Measurements from ENCODE around the gene LGALS3.

LGALS3 gene

GRCh38 chr14:55126034-55126433 lies 3.0 kb upstream of the LGALS3 start:
- TF ChIP-seq EZH2phosphoT487 (conservative IDR thresholded peaks at IDR 0.05; ENCODE audit: low read length) = no peak
- no peak for TF ChIP-seq CTCF (IDR thresholded peaks at IDR 0.05; ENCODE audit: insufficient read depth, low read length, poor library complexity, severe bottlenecking)
- Histone ChIP-seq H4K20me1 (ENCODE audit: low read depth, low read length) (no peaks in the 10 kb centered on the region), H2AFZ (ENCODE audit: low read depth, low read length, severe bottlenecking) (no peak overlapping the region), H3K9me2 (replicated peaks; ENCODE audit: insufficient read depth, low read length) (no peaks in the 10 kb centered on the region), H3K27me3 (ENCODE audit: low read length) (no peaks in the 10 kb centered on the region), H3K4me3 (ENCODE audit: insufficient read depth, low read length, poor library complexity, severe bottlenecking) (no peak overlapping the region), H3F3A (ENCODE audit: insufficient read depth) (peaks cover 3% of the 10 kb centered on the region), H3K27ac (ENCODE audit: low read depth, low read length) (no peak overlapping the region), H3K36me3 (ENCODE audit: low read length) (no peaks in the 10 kb centered on the region), H3K4me2 (ENCODE audit: low read depth, low read length, poor library complexity, severe bottlenecking) (no peak overlapping the region), H3K9ac (ENCODE audit: low read length) (no peak overlapping the region), H3K79me2 (ENCODE audit: insufficient read depth, low read length) (no peaks in the 10 kb centered on the region), H3K9me3 (ENCODE audit: insufficient read depth, low read length) (no peaks in the 10 kb centered on the region)

- H3F3A ChIP-seq (ENCODE audit: insufficient read depth) = peaks cover 6% of the 10 kb centered on the region
- H3K9ac ChIP-seq (ENCODE audit: low read length) = no peak overlapping the region
- no peaks in the 10 kb centered on the region for H3K36me3 ChIP-seq (ENCODE audit: low read length)
- H3K27ac ChIP-seq (ENCODE audit: low read depth, low read length) = no peak overlapping the region
- no peaks in the 10 kb centered on the region for H3K9me3 ChIP-seq (ENCODE audit: insufficient read depth, low read length)
- no peaks in the 10 kb centered on the region for H3K27me3 ChIP-seq (ENCODE audit: low read length)
- no peak overlapping the region for H2AFZ ChIP-seq (ENCODE audit: low read depth, low read length, severe bottlenecking)
- no peaks in the 10 kb centered on the region for H3K9me2 ChIP-seq (replicated peaks; ENCODE audit: insufficient read depth, low read length)
- no peaks in the 10 kb centered on the region for H3K79me2 ChIP-seq (ENCODE audit: insufficient read depth, low read length)
- no peak overlapping the region for H3K4me2 ChIP-seq (ENCODE audit: low read depth, low read length, poor library complexity, severe bottlenecking)
- no peaks in the 10 kb centered on the region for H4K20me1 ChIP-seq (ENCODE audit: low read depth, low read length)
- no peak overlapping the region for H3K4me3 ChIP-seq (ENCODE audit: insufficient read depth, low read length, poor library complexity, severe bottlenecking)
- TF ChIP-seq EZH2phosphoT487 (conservative IDR thresholded peaks at IDR 0.05; ENCODE audit: low read length) (no peak), CTCF (IDR thresholded peaks at IDR 0.05; ENCODE audit: insufficient read depth, low read length, poor library complexity, severe bottlenecking) (no peak)
Measured at GRCh38 chr14:55126932-55127459, 2.1 kb upstream of the LGALS3 start.

GRCh38 chr14:55127460-55127951 lies 1.5 kb upstream of the LGALS3 start:
- Histone ChIP-seq H3K9me3 (ENCODE audit: insufficient read depth, low read length) (no peaks in the 10 kb centered on the region), H3K9me2 (replicated peaks; ENCODE audit: insufficient read depth, low read length) (no peaks in the 10 kb centered on the region), H3K79me2 (ENCODE audit: insufficient read depth, low read length) (no peaks in the 10 kb centered on the region), H2AFZ (ENCODE audit: low read depth, low read length, severe bottlenecking) (no peak overlapping the region), H4K20me1 (ENCODE audit: low read depth, low read length) (no peaks in the 10 kb centered on the region), H3K4me2 (ENCODE audit: low read depth, low read length, poor library complexity, severe bottlenecking) (no peak overlapping the region), H3F3A (ENCODE audit: insufficient read depth) (peaks cover 9% of the 10 kb centered on the region), H3K36me3 (ENCODE audit: low read length) (no peaks in the 10 kb centered on the region), H3K9ac (ENCODE audit: low read length) (no peak overlapping the region), H3K27me3 (ENCODE audit: low read length) (no peaks in the 10 kb centered on the region), H3K4me3 (ENCODE audit: insufficient read depth, low read length, poor library complexity, severe bottlenecking) (no peak overlapping the region), H3K27ac (ENCODE audit: low read depth, low read length) (no peak overlapping the region)
- no peak for TF ChIP-seq CTCF (IDR thresholded peaks at IDR 0.05; ENCODE audit: insufficient read depth, low read length, poor library complexity, severe bottlenecking)
- TF ChIP-seq EZH2phosphoT487 (conservative IDR thresholded peaks at IDR 0.05; ENCODE audit: low read length) = no peak

Measured in SU-DHL-6 (cell line).